ENCODE data around the gene EMC9.

Gene EMC9

GRCh38 chr14:24141097-24141880, at the start of gene EMC9:
Gene EMC9, minus strand, starts transcription at chr14:24141591. Its CDS starts 287 bp downstream, at chr14:24141304.
- DNase-seq, result peak; percentile 99

- DNase-seq, result no peak
Measured at GRCh38 chr14:24190416-24190815, 49.0 kb upstream of the EMC9 start.

GRCh38 chr14:24189460-24189859, 48.1 kb upstream of the EMC9 start:
- DNase-seq, result no peak

GRCh38 chr14:24189059-24189375, 47.6 kb upstream of the EMC9 start:
- DNase-seq, result no peak

GRCh38 chr14:24188251-24189058, 47.1 kb upstream of the EMC9 start, which contains the start of gene IPO4:
Gene IPO4, minus strand, starts transcription at chr14:24188816. Its CDS starts 29 bp downstream, at chr14:24188787.
- DNase-seq, result peak; percentile 96

GRCh38 chr14:24187539-24187915, 46.1 kb upstream of the EMC9 start:
- DNase-seq, result no peak

GRCh38 chr14:24186831-24187538, 45.6 kb upstream of the EMC9 start:
- DNase-seq, result no peak

- DNase-seq, result no peak
Measured at GRCh38 chr14:24185741-24186140, 44.4 kb upstream of the EMC9 start.

GRCh38 chr14:24185026-24185425, 43.6 kb upstream of the EMC9 start:
- no peak for DNase-seq

- no peak for DNase-seq
Measured at GRCh38 chr14:24184104-24184970, 42.9 kb upstream of the EMC9 start.

GRCh38 chr14:24183014-24183481, 41.7 kb upstream of the EMC9 start:
- DNase-seq, result no peak

- no peak for DNase-seq
Measured at GRCh38 chr14:24182110-24182882, 40.9 kb upstream of the EMC9 start.

GRCh38 chr14:24181371-24182077, 40.1 kb upstream of the EMC9 start:
- DNase-seq, result no peak

GRCh38 chr14:24179961-24180796, 38.8 kb upstream of the EMC9 start:
- DNase-seq, result no peak

- DNase-seq, result no peak
Measured at GRCh38 chr14:24179294-24179960, 38.0 kb upstream of the EMC9 start.

GRCh38 chr14:24178399-24179178, 37.2 kb upstream of the EMC9 start:
- DNase-seq, result no peak

- no peak for DNase-seq
Measured at GRCh38 chr14:24177891-24178290, 36.5 kb upstream of the EMC9 start.

GRCh38 chr14:24177041-24177825, 35.8 kb upstream of the EMC9 start:
- DNase-seq, result no peak

Data from NCI-H1694 treated with DMSO at 0.1 percent for 48 hours (cell line).